Measurements from ENCODE around the gene MXD1.

MXD1 gene

GRCh38 chr2:69983392-69983966, 68.6 kb downstream of the MXD1 start:
- DNase-seq, result no peak

- DNase-seq, result no peak
These were observed 70.3 kb downstream of the MXD1 start for GRCh38 chr2:69985216-69985615.

- DNase-seq, result no peak
These were observed 70.8 kb downstream of the MXD1 start for GRCh38 chr2:69985688-69986087.

- DNase-seq, result no peak
These were observed 71.8 kb downstream of the MXD1 start for GRCh38 chr2:69986691-69987090.

- DNase-seq, result no peak
These were observed 73.3 kb downstream of the MXD1 start for GRCh38 chr2:69988086-69988635.

- no peak for DNase-seq
These were observed 74.1 kb downstream of the MXD1 start for GRCh38 chr2:69989009-69989408.

GRCh38 chr2:69989441-69990105, 74.7 kb downstream of the MXD1 start:
- no peak for DNase-seq
